Ishikawa (cell line): Measurements from ENCODE around the gene ROPN1L.

ENCODE experiments used
- CEBPB ChIP-seq: IDR thresholded peaks from 2 replicates; pipeline ENCODE4 v1.6.1; 2012
- CREB1 ChIP-seq: IDR thresholded peaks from 2 replicates; pipeline ENCODE4 v1.6.1; 2012; ENCODE audit warnings: low read depth
- EP300 ChIP-seq: IDR thresholded peaks from 2 replicates; pipeline ENCODE4 v1.6.1; 2012; ENCODE audit warnings: borderline replicate concordance
- FOXM1 ChIP-seq: IDR thresholded peaks from 2 replicates; pipeline ENCODE4 v1.6.1; 2012; ENCODE audit warnings: low read depth, borderline replicate concordance
- RAD21 ChIP-seq: IDR thresholded peaks from 2 replicates; pipeline ENCODE4 v1.6.1; 2012; ENCODE audit warnings: low read depth
- TAF1 ChIP-seq: IDR thresholded peaks from 2 replicates; pipeline ENCODE4 v1.6.1; 2012; ENCODE audit warnings: low read depth, mild to moderate bottlenecking
- TEAD4 ChIP-seq: IDR thresholded peaks from 2 replicates; pipeline ENCODE4 v1.6.1; 2012
- TF ChIP-seq, protein P1 (sequence below): IDR thresholded peaks from 2 replicates; pipeline ENCODE4 v1.6.1; 2012; ENCODE audit warnings: low read depth, mild to moderate bottlenecking
- TF ChIP-seq, protein P2 (sequence below): IDR thresholded peaks from 2 replicates; pipeline ENCODE4 v1.6.1; 2012
- TF ChIP-seq, protein P3 (sequence below): IDR thresholded peaks from 2 replicates; pipeline ENCODE4 v1.6.1; 2012

DNA sequence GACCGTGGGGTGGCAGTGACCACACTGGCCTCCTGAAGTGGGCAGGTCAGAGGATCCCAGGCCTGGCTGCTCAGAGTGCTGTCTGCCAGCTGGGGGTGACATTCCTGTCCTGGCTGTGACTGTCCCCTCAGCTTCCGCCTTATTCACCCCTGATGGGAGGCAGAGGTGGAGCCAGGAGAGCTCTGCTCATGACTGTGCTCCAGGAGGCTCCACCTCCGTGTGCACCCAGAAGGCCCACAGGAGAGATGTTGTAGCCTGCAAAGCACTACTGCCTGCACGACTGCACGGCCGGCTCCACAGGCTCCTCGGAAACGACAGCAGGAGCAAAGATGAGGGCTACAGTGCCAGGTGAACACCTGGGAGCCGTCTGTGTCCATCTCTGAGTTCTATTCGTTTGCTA, 60.9 kb downstream of the ROPN1L start:
- TF ChIP-seq CREB1 (no peak), CEBPB (no peak), TEAD4 (no peak), EP300 (no peak), RAD21 (peak; percentile 15; the same call in 1 of the 2 replicates), TAF1 (no peak), FOXM1 (no peak)
- TF ChIP-seq, protein P1, sequence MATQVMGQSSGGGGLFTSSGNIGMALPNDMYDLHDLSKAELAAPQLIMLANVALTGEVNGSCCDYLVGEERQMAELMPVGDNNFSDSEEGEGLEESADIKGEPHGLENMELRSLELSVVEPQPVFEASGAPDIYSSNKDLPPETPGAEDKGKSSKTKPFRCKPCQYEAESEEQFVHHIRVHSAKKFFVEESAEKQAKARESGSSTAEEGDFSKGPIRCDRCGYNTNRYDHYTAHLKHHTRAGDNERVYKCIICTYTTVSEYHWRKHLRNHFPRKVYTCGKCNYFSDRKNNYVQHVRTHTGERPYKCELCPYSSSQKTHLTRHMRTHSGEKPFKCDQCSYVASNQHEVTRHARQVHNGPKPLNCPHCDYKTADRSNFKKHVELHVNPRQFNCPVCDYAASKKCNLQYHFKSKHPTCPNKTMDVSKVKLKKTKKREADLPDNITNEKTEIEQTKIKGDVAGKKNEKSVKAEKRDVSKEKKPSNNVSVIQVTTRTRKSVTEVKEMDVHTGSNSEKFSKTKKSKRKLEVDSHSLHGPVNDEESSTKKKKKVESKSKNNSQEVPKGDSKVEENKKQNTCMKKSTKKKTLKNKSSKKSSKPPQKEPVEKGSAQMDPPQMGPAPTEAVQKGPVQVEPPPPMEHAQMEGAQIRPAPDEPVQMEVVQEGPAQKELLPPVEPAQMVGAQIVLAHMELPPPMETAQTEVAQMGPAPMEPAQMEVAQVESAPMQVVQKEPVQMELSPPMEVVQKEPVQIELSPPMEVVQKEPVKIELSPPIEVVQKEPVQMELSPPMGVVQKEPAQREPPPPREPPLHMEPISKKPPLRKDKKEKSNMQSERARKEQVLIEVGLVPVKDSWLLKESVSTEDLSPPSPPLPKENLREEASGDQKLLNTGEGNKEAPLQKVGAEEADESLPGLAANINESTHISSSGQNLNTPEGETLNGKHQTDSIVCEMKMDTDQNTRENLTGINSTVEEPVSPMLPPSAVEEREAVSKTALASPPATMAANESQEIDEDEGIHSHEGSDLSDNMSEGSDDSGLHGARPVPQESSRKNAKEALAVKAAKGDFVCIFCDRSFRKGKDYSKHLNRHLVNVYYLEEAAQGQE, result no peak
- TF ChIP-seq, protein P2, sequence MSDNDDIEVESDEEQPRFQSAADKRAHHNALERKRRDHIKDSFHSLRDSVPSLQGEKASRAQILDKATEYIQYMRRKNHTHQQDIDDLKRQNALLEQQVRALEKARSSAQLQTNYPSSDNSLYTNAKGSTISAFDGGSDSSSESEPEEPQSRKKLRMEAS, result no peak
- TF ChIP-seq, protein P3, sequence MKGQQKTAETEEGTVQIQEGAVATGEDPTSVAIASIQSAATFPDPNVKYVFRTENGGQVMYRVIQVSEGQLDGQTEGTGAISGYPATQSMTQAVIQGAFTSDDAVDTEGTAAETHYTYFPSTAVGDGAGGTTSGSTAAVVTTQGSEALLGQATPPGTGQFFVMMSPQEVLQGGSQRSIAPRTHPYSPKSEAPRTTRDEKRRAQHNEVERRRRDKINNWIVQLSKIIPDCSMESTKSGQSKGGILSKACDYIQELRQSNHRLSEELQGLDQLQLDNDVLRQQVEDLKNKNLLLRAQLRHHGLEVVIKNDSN, result no peak
